ENCODE measurements around the gene ECT2L.

GRCh38 chr6:138865480-138866109 is 69.7 kb downstream of the ECT2L start:
- TF ChIP-seq CTCF (conservative IDR thresholded peaks at IDR 0.05; ENCODE audit: low read depth in 2 of 2) (no peak), EZH2phosphoT487 (IDR thresholded peaks at IDR 0.05; ENCODE audit: unreplicated experiment) (no peak), ETS1 (IDR thresholded peaks at IDR 0.05) (no peak), REST (IDR thresholded peaks at IDR 0.05; ENCODE audit: unreplicated experiment) (no peak), EZH2 (IDR thresholded peaks at IDR 0.05; ENCODE audit: low read depth, unreplicated experiment) (no peak), NANOG (IDR thresholded peaks at IDR 0.05; ENCODE audit: borderline replicate concordance) (no peak), JUNB (IDR thresholded peaks at IDR 0.05; ENCODE audit: unreplicated experiment) (no peak)
